OCI-LY3 (cell line): Measurements from ENCODE around the gene SGCA.

Experiments used
- CTCF ChIP-seq: fragments of 200-600, 300-600 bp; sonication (generic); IDR thresholded peaks from 2 replicates; pipeline ENCODE4 v1.5.1; 2014; ENCODE audit warnings: antibody characterized with exemption, low read length, low read depth
- EZH2phosphoT487 ChIP-seq: fragments of 200-600 bp; shearing (Covaris generic); IDR thresholded peaks from 2 replicates; pipeline ENCODE4 v1.6.1; 2018; ENCODE audit warnings: antibody characterized with exemption, mixed run types, low read depth

GRCh38 chr17:50180111-50180510 lies 14.3 kb downstream of the SGCA start:
- TF ChIP-seq CTCF (no peak), EZH2phosphoT487 (no peak)
